ENCODE data around the gene DYNC1H1. TPM values are rescaled to one million over a fixed set of nuclear protein-coding genes. Genes with fewer than 3 reads are reported as not detected.

The DYNC1H1 gene
- total and polyA plus RNA-seq, 2 of the 13 experiments (the other 11 are each of a cell fraction or from before 2014, with no cell fraction given) = 74.4 to 239 TPM

DNA sequence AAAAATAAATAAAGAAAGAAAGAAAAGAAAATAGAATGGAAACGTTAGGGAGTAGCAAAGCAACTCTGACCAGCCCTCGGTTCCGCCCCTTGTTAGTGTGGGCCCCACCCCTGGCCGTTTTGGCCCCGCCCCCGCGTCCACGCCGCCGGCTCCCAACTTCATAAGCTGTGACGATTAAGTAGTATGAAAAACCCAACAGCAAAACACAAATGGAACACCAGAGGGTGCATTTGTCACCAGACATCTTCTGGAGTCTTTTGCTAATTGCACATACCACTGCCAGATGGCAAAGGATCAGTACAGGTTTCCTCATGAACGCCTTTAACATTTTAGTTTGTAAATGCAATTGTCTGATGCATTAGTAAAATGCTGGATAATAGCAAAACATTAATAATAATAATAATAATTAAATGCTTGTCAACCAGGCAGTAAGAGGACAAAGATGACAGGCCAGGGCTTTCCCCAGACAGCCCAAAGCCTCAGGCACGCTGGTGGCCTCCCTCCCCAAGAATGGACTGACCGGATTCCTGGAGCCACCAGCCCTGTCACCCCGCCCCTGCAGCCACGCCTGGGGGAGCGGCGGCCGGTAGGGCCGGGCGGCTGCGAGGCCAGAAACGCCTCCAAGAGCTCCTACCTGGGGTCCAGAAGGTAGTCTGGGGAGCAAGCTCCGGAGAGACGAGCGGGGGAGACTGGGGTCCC is 98.9 kb downstream of the DYNC1H1 start (continued):
- TF ChIP-seq CC2D1A (CRISPR knock-in tag; IDR thresholded peaks at IDR 0.05) (no peak), RBM39 (IDR thresholded peaks at IDR 0.05; ENCODE audit: low read depth, low read length, poor library complexity, severe bottlenecking) (peak; percentile 28), HNRNPLL (IDR thresholded peaks at IDR 0.05; ENCODE audit: low read depth, low read length, poor library complexity, severe bottlenecking) (peak; percentile 28), KLF9 (CRISPR knock-in tag; IDR thresholded peaks at IDR 0.05; ENCODE audit: low read depth) (no peak), TOPORS (CRISPR knock-in tag; IDR thresholded peaks at IDR 0.05) (no peak)

- BruUV-seq (replicated peaks) = no TSS peak
- Histone ChIP-seq H3K4me1 (ENCODE audit: insufficient read depth, low read length) (peaks cover 13% of the 10 kb centered on the region), H4K20me1 (ENCODE audit: insufficient read depth, low read length) (no peaks in the 10 kb centered on the region), H2AFZ (ENCODE audit: low read length) (peak overlapping the region; percentile 10), H3K9ac (ENCODE audit: insufficient read depth, low read depth, low read length) (peak overlapping the region; percentile 41), H3K4me3 (replicated peaks in 1 of 3; ENCODE audit: insufficient read depth in 1 of 3, low read depth in 2 of 3, low read length in 3 of 3) (peak overlapping the region; percentile 22 to 68 (median 47)), H3K36me3 (replicated peaks in 1 of 2; ENCODE audit: control insufficient read depth in 1 of 2, insufficient read depth in 2 of 2, low read length in 2 of 2) (no peaks in the 10 kb centered on the region), H3K4me2 (ENCODE audit: low read depth, low read length) (peak overlapping the region; percentile 93), H3K27me3 (ENCODE audit: control insufficient read depth in 1 of 2, insufficient read depth in 2 of 2, low read length in 2 of 2) (peaks cover 2 to 3% of the 10 kb centered on the region in 2 experiments; a peak in 3 of 5 replicates), H3K27ac (ENCODE audit: extremely low read length, insufficient read depth, low read length) (no peak overlapping the region), H3K79me2 (ENCODE audit: insufficient read depth, low read length) (no peaks in the 10 kb centered on the region), H3K9me3 (ENCODE audit: low read length) (no peaks in the 10 kb centered on the region)
- peak; percentile 36 for FAIRE-seq
- 2% methylated on average over 12 of the region's 14 CpGs for WGBS (ENCODE audit: low lambda C conversion rate)
- ATAC-seq = peak; percentile 53
- ChIA-PET CTCF (ENCODE audit: low intra/inter-chr PET ratio, low total read pairs) (interaction anchor here (2.7 kb wide), 1 partner anchor 32 kb away, joined by 22 read pairs; no protein-coding TSS in a partner anchor), POLR2A (interaction anchor here (1.2 to 2.3 kb wide), 2 partner anchors 15 to 33 kb away, joined by 4 to 9 read pairs; no protein-coding TSS in a partner anchor)
- in situ Hi-C loops (cut with HindIII; ENCODE audit: extremely low pct_ligation_motif_present, low pct_unique_long_range_greater_than_20kb) (loop anchor here (5.0 kb wide), 1 partner anchor 33 kb away; no protein-coding TSS in a partner anchor), intact Hi-C loops (cut with micrococcal nuclease; ENCODE audit: unreplicated experiment) (loop anchor here (1.0 kb wide), 1 partner anchor 32 kb away; no protein-coding TSS in a partner anchor)
- no peak for DNase-seq (ENCODE audit: low spot score)
- no peak for TF ChIP-seq PHF21A (CRISPR knock-in tag; IDR thresholded peaks at IDR 0.05)
- TF ChIP-seq CHCHD3 (CRISPR knock-in tag; IDR thresholded peaks at IDR 0.05) = no peak
- TF ChIP-seq HOXA3 (CRISPR knock-in tag; IDR thresholded peaks at IDR 0.05) = 0 out of 2 replicates have a peak, but pooled peaks have one; percentile 3
- TF ChIP-seq, protein P1, sequence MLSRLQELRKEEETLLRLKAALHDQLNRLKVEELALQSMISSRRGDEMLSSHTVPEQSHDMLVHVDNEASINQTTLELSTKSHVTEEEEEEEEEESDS (CRISPR knock-in tag; IDR thresholded peaks at IDR 0.05; ENCODE audit: borderline replicate concordance) = no peak
- TF ChIP-seq ZNF652 (CRISPR knock-in tag; IDR thresholded peaks at IDR 0.05; ENCODE audit: borderline replicate concordance, low read depth) = peak; percentile 72; the same call in 1 of the 2 replicates
- no peak for TF ChIP-seq ZNF660 (CRISPR knock-in tag; IDR thresholded peaks at IDR 0.05; ENCODE audit: borderline replicate concordance, low read depth)
- peak; percentile 4 for TF ChIP-seq HNRNPLL (IDR thresholded peaks at IDR 0.05; ENCODE audit: low read depth, low read length, poor library complexity, severe bottlenecking)
- 0 out of 2 replicates have a peak, but pooled peaks have one; percentile 27 for TF ChIP-seq ZNF747 (CRISPR knock-in tag; IDR thresholded peaks at IDR 0.05; ENCODE audit: borderline replicate concordance)
- TF ChIP-seq ZNF687 (CRISPR knock-in tag; IDR thresholded peaks at IDR 0.05) = 0 out of 2 replicates have a peak, but pooled peaks have one; percentile 18
These were observed 99.5 kb downstream of the DYNC1H1 start for GRCh38 chr14:102063808-102064429.
